H9 (cell line): ENCODE data around the gene SCAF1. TPM values are rescaled to one million over a fixed set of nuclear protein-coding genes. Genes with fewer than 3 reads are reported as not detected.

ENCODE experiments used
- DNase-seq: peaks from one replicate; pipeline ENCODE4 v3.0.0-alpha.2; 2017
- H2AFZ ChIP-seq: one replicate; pipeline ENCODE4 v1.6.1; 2013; ENCODE audit warnings: mild to moderate bottlenecking, low read length, control low read depth, moderate library complexity
- H2AK5ac ChIP-seq: 2 replicates; pipeline ENCODE4 v1.6.1; 2013; ENCODE audit warnings: low read length, control low read depth, mixed read lengths; ENCODE audit not compliant: insufficient read length
- H2BK120ac ChIP-seq: one replicate; pipeline ENCODE4 v1.6.1; 2013; ENCODE audit warnings: low read depth, mild to moderate bottlenecking, low read length, control low read depth, inconsistent platforms; ENCODE audit not compliant: poor library complexity, severe bottlenecking
- H2BK12ac ChIP-seq: 2 replicates; pipeline ENCODE4 v1.6.1; 2013; ENCODE audit warnings: low read length, control low read depth, mixed read lengths, low read depth; ENCODE audit not compliant: insufficient read length
- H2BK15ac ChIP-seq: 2 replicates; pipeline ENCODE4 v1.6.1; 2013; ENCODE audit warnings: low read depth, low read length, control low read depth
- H2BK20ac ChIP-seq: one replicate; pipeline ENCODE4 v1.6.1; 2013; ENCODE audit warnings: low read depth, mild to moderate bottlenecking, low read length, control low read depth, inconsistent platforms; ENCODE audit not compliant: poor library complexity, severe bottlenecking
- H2BK5ac ChIP-seq: 2 replicates; pipeline ENCODE4 v1.6.1; 2013; ENCODE audit warnings: low read length, control low read depth, mixed read lengths; ENCODE audit not compliant: insufficient read length
- H3K14ac ChIP-seq: 2 replicates; pipeline ENCODE4 v1.6.1; 2013; ENCODE audit warnings: low read length, control low read depth; ENCODE audit not compliant: insufficient read depth
- H3K18ac ChIP-seq: 2 replicates; pipeline ENCODE4 v1.6.1; 2013; ENCODE audit warnings: low read depth, mild to moderate bottlenecking, mixed read lengths, low read length, control low read depth; ENCODE audit not compliant: insufficient read length
- H3K23ac ChIP-seq: 2 replicates; pipeline ENCODE4 v1.6.1; 2013; ENCODE audit warnings: low read length, control low read depth, mixed read lengths, low read depth; ENCODE audit not compliant: insufficient read length
- H3K23me2 ChIP-seq: 2 replicates; pipeline ENCODE4 v1.6.1; 2013; ENCODE audit warnings: low read depth, mild to moderate bottlenecking, mixed read lengths, low read length, control low read depth; ENCODE audit not compliant: insufficient read length, poor library complexity, severe bottlenecking
- H3K27ac ChIP-seq: 2 replicates; pipeline ENCODE4 v1.5.1; 2013; ENCODE audit warnings: low read length, control low read depth, mixed read lengths, low read depth; ENCODE audit not compliant: insufficient read length
- H3K27me3 ChIP-seq: 2 replicates; pipeline ENCODE4 v1.6.1; 2013; ENCODE audit warnings: low read length, control low read depth, inconsistent platforms; ENCODE audit not compliant: insufficient read depth
- H3K4ac ChIP-seq: 2 replicates; pipeline ENCODE4 v1.6.1; 2013; ENCODE audit warnings: low read depth, mild to moderate bottlenecking, control low read depth, inconsistent platforms, low read length, moderate library complexity
- H3K4me1 ChIP-seq: 2 replicates; pipeline ENCODE4 v1.6.1; 2013; ENCODE audit warnings: low read length, control low read depth, inconsistent platforms; ENCODE audit not compliant: insufficient read depth
- H3K4me2 ChIP-seq: 2 replicates; pipeline ENCODE4 v1.6.1; 2013; ENCODE audit warnings: low read length, control low read depth, mixed read lengths; ENCODE audit not compliant: insufficient read length, insufficient read depth
- H3K56ac ChIP-seq: 2 replicates; pipeline ENCODE4 v1.6.1; 2013; ENCODE audit warnings: low read depth, mild to moderate bottlenecking, mixed read lengths, low read length, control low read depth; ENCODE audit not compliant: insufficient read length
- H3K79me1 ChIP-seq: 2 replicates; pipeline ENCODE4 v1.6.1; 2013; ENCODE audit warnings: low read depth, mild to moderate bottlenecking, moderate library complexity, low read length, control low read depth, inconsistent platforms; ENCODE audit not compliant: insufficient read depth, poor library complexity, severe bottlenecking
- H3K79me2 ChIP-seq: 2 replicates; pipeline ENCODE4 v1.6.1; 2013; ENCODE audit warnings: low read length, control low read depth, inconsistent platforms; ENCODE audit not compliant: insufficient read depth
- H3K9ac ChIP-seq: 2 replicates; pipeline ENCODE4 v1.6.1; 2013; ENCODE audit warnings: low read length, control low read depth, mixed read lengths; ENCODE audit not compliant: insufficient read length; ENCODE audit errors: extremely low read depth
- H3K9me3 ChIP-seq: one replicate; pipeline ENCODE4 v1.6.1; 2013; ENCODE audit warnings: low read depth, low read length, inconsistent platforms; ENCODE audit not compliant: control insufficient read depth
- H3T11ph ChIP-seq: one replicate; pipeline ENCODE4 v1.6.1; 2013; ENCODE audit warnings: mild to moderate bottlenecking, low read length, control low read depth, inconsistent platforms
- H4K20me1 ChIP-seq: one replicate; pipeline ENCODE4 v1.6.1; 2013; ENCODE audit not compliant: control insufficient read depth, insufficient read length, insufficient read depth
- H4K5ac ChIP-seq: 2 replicates; pipeline ENCODE4 v1.6.1; 2013; ENCODE audit warnings: low read depth, mild to moderate bottlenecking, mixed read lengths, low read length, control low read depth; ENCODE audit not compliant: insufficient read length
- H4K8ac ChIP-seq: replicated peaks from 2 replicates; pipeline ENCODE4 v1.6.1; 2013; ENCODE audit warnings: low read length, control low read depth, mixed read lengths, low read depth; ENCODE audit not compliant: insufficient read length
- H4K91ac ChIP-seq: 2 replicates; pipeline ENCODE4 v1.6.1; 2013; ENCODE audit warnings: low read depth, mild to moderate bottlenecking, moderate library complexity, mixed read lengths, low read length, control low read depth; ENCODE audit not compliant: insufficient read length
- H3K27ac Mint-ChIP-seq, 3 experiments: 2 replicates in 2 of 3; 3 replicates in 1 of 3; pipeline ENCODE4 v1.8.0; 2020 to 2021; ENCODE audit warnings: mixed read lengths in 3 of 3, mild to moderate bottlenecking in 1 of 3, moderate library complexity in 1 of 3
- H3K27me3 Mint-ChIP-seq: 2 replicates; pipeline ENCODE4 v1.8.0; 2021; ENCODE audit warnings: low read depth, mild to moderate bottlenecking, moderate library complexity, mixed read lengths
- H3K36me3 Mint-ChIP-seq, 3 experiments: 2 replicates in 2 of 3; 3 replicates in 1 of 3; pipeline ENCODE4 v1.8.0; 2020 to 2021; ENCODE audit warnings: low read depth in 3 of 3, mixed read lengths in 3 of 3; ENCODE audit not compliant: insufficient read depth in 1 of 3
- H3K4me1 Mint-ChIP-seq, 2 experiments: 2 replicates each; pipeline ENCODE4 v1.8.0; 2020; ENCODE audit warnings: mixed read lengths in 2 of 2
- H3K4me3 Mint-ChIP-seq, 2 experiments: 2 replicates in 1 of 2; 3 replicates in 1 of 2; pipeline ENCODE4 v1.8.0; 2020 to 2021; ENCODE audit warnings: mild to moderate bottlenecking in 2 of 2, mixed read lengths in 2 of 2, moderate library complexity in 1 of 2
- H3K9me3 Mint-ChIP-seq, 2 experiments: 2 replicates in 1 of 2; 3 replicates in 1 of 2; pipeline ENCODE4 v1.8.0; 2020; ENCODE audit warnings: mild to moderate bottlenecking in 2 of 2, mixed read lengths in 2 of 2, moderate library complexity in 1 of 2
- WGBS: extraction: QIAGEN DNeasy Blood & Tissue Kit; methylation state at CpG from one replicate; pipeline ENCODE4 v1.1.7; 2013; ENCODE audit warnings: missing lambda C conversion rate, low lambda C conversion rate, mixed read lengths; ENCODE audit not compliant: insufficient read length; ENCODE audit errors: extremely low coverage; 5-methylcytosine and 5-hydroxymethylcytosine counted together
- total RNA-seq: library from RNA; stranded (reverse); gene quantifications from 2 replicates; pipeline ENCODE4 v1.2.1, GENCODE V29; 2021
- TF ChIP-seq, protein P1 (sequence below): fragments of 200-600 bp; sonication (generic); conservative IDR thresholded peaks from 3 replicates; pipeline ENCODE4 v1.8.0; 2021; ENCODE audit warnings: antibody characterized with exemption, mild to moderate bottlenecking

SCAF1 gene
- total RNA-seq, 1 experiment from 2014 or later: 85.3 TPM

DNA sequence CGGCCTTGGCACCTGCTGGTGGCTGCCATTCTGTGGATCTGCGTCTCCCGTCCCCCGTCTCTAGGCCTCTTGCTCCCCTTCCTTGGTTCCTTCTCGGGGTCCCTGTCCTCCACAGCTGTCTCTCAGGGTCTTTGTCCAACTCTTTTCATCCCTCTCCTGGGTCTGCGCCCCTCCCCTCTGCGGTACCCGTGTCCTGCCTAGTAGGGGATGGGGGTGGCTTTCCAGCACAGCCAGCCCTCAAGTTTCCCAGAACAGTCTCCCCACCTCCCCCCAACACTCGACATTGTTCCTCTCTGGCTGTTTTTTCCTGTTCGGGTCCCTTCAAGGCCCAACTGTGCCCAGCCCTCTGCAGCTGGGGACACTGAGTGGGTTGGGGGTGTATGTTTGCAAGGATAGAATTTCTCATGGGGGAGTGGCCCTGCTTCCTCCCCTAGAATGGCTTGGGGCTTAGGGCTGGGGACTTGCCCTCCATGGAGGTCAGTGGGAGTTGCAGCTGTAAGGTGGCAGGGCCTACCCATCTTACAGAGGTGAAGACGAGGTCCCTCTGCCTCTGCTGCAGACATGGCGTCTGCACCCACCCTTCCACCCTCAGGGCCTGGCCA, 46.6 kb downstream of the SCAF1 start:
- TF ChIP-seq, protein P1, sequence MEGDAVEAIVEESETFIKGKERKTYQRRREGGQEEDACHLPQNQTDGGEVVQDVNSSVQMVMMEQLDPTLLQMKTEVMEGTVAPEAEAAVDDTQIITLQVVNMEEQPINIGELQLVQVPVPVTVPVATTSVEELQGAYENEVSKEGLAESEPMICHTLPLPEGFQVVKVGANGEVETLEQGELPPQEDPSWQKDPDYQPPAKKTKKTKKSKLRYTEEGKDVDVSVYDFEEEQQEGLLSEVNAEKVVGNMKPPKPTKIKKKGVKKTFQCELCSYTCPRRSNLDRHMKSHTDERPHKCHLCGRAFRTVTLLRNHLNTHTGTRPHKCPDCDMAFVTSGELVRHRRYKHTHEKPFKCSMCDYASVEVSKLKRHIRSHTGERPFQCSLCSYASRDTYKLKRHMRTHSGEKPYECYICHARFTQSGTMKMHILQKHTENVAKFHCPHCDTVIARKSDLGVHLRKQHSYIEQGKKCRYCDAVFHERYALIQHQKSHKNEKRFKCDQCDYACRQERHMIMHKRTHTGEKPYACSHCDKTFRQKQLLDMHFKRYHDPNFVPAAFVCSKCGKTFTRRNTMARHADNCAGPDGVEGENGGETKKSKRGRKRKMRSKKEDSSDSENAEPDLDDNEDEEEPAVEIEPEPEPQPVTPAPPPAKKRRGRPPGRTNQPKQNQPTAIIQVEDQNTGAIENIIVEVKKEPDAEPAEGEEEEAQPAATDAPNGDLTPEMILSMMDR: no peak
- Histone ChIP-seq H3K14ac (no peak overlapping the region), H3K9me3 (no peaks in the 10 kb centered on the region), H4K5ac (no peak overlapping the region), H3K23ac (no peak overlapping the region), H3K79me2 (no peaks in the 10 kb centered on the region), H3K4ac (no peak overlapping the region), H3K4me2 (peak overlapping the region; percentile 98), H2BK20ac (no peak overlapping the region), H2AFZ (no peak overlapping the region), H4K8ac (no peak overlapping the region), H3K18ac (no peak overlapping the region), H4K20me1 (no peaks in the 10 kb centered on the region), H2BK5ac (no peak overlapping the region), H2AK5ac (no peak overlapping the region), H2BK12ac (no peak overlapping the region), H3K27me3 (no peaks in the 10 kb centered on the region), H3T11ph (no peak overlapping the region), H4K91ac (no peak overlapping the region), H3K23me2 (peaks cover 19% of the 10 kb centered on the region), H3K56ac (no peak overlapping the region), H3K27ac (no peak overlapping the region), H3K4me1 (peaks cover 10% of the 10 kb centered on the region; the same call in 1 of the 2 replicates), H2BK120ac (no peak overlapping the region), H3K79me1 (no peaks in the 10 kb centered on the region), H2BK15ac (no peak overlapping the region), H3K9ac (no peak overlapping the region)
- peak; percentile 40 for DNase-seq
- Mint-ChIP-seq H3K36me3 (peaks cover 31 to 59% (median 47%) of the 10 kb centered on the region in 3 experiments), H3K27me3 (no peaks in the 10 kb centered on the region; the same call in 1 of the 2 replicates), H3K4me3 (peak overlapping the region; percentile 15 to 98), H3K27ac (peak overlapping the region; percentile 75 to 90 (median 86); a peak in 4 of 7 replicates), H3K4me1 (peaks cover 26 to 56% of the 10 kb centered on the region in 2 experiments), H3K9me3 (peaks cover 0 to 3% of the 10 kb centered on the region in 2 experiments; a peak in 2 of 5 replicates)
- no CpG with 5 or more reads among the region's 12 CpGs for WGBS
